ENCODE results near the gene UTP4. TPM values are rescaled to one million over a fixed set of nuclear protein-coding genes. Genes with fewer than 3 reads are reported as not detected.
A peak's percentile ranks its signal among the peaks of the same experiment; 100 is the strongest.

The UTP4 gene
- total and polyA plus RNA-seq, 12 donors: 8.8 to 51.2 (median 24.0) TPM

DNA sequence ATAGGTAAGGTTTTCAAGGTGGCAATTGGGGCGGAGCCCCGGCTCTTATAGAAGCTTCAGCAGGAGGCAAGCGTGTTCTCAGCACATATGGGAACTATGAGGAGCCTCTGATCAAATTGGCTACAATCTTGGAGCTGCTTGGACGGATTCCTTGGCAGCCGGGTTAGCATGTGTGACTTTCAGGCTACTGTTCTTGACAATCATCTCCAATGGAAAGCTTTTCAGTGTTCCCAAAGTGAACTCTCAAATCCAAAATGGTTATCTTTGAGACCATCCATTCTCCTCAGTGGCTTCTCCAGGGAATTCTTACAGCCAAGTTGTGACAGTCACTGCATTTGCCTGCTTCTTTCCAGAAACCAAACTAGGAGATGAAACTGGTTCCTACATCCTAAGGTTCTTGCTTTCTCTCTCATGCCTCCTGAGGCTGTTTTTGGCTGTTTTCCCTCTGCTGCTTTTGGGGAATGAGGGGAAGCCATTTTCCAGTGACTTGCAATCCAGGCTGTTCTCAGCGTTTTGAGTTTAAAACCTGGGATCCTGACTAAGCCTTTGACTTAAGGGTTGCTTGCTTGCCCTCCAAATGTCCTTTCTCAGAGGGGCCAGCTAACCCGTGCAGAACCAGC lies 16.1 kb upstream of the UTP4 start:
- Histone ChIP-seq H3K27ac (peak overlapping the region in 2 of 5 donors; percentile 22 to 35), H3K4me3 (no peak overlapping the region), H3K4me1 (replicated peaks in 1 of 2) (no peaks in the 10 kb centered on the region), H3K27me3 (no peaks in the 10 kb centered on the region), H3K9me3 (replicated peaks in 1 of 3) (no peaks in the 10 kb centered on the region), H3K36me3 (replicated peaks in 1 of 2) (peaks cover 0 to 54% of the 10 kb centered on the region in 2 donors)
- TF ChIP-seq POLR2A (IDR thresholded peaks at IDR 0.05): no peak
- TF ChIP-seq, protein P1, sequence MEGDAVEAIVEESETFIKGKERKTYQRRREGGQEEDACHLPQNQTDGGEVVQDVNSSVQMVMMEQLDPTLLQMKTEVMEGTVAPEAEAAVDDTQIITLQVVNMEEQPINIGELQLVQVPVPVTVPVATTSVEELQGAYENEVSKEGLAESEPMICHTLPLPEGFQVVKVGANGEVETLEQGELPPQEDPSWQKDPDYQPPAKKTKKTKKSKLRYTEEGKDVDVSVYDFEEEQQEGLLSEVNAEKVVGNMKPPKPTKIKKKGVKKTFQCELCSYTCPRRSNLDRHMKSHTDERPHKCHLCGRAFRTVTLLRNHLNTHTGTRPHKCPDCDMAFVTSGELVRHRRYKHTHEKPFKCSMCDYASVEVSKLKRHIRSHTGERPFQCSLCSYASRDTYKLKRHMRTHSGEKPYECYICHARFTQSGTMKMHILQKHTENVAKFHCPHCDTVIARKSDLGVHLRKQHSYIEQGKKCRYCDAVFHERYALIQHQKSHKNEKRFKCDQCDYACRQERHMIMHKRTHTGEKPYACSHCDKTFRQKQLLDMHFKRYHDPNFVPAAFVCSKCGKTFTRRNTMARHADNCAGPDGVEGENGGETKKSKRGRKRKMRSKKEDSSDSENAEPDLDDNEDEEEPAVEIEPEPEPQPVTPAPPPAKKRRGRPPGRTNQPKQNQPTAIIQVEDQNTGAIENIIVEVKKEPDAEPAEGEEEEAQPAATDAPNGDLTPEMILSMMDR (IDR thresholded peaks at IDR 0.05): no peak
- intact Hi-C loops (cut with DNase I): no loop called here
- no peak for DNase-seq
- WGBS, 4 donors: 82 to 94% (median 89%) methylated on average over 6 to 7 of the region's 7 CpGs

DNA sequence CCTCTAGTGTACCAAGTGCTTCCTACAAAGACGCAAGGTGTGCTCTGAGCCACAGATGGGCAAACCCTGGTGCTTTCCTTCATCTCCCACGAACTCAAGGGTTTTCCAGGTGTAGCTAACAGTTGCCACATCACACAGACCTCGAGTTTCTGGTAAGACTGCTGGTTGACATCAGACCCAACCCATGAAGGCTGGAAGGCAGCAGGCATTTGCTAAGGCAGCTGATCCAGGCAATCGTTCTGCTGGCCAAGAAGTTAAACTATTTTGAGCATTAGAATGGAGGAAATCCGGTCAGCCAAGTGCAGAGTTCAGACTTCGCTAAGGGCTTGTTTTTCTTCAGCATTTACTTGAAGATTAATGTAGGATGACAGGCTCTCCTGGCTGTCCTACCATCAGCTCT lies 15.5 kb upstream of the UTP4 start:
- Histone ChIP-seq H3K9me3 (replicated peaks in 1 of 3) (no peaks in the 10 kb centered on the region), H3K27ac (peak overlapping the region in 2 of 5 donors; percentile 22 to 35), H3K4me1 (replicated peaks in 1 of 2) (no peaks in the 10 kb centered on the region), H3K4me3 (no peak overlapping the region), H3K36me3 (replicated peaks in 1 of 2) (peaks cover 0 to 54% of the 10 kb centered on the region in 2 donors), H3K27me3 (no peaks in the 10 kb centered on the region)
- TF ChIP-seq, protein P1 (IDR thresholded peaks at IDR 0.05): no peak
- no peak for TF ChIP-seq POLR2A (IDR thresholded peaks at IDR 0.05)
- WGBS, 4 donors: 55 to 79% (median 67%) methylated on average over 3 to 6 of the region's 6 CpGs
- DNase-seq: no peak
- intact Hi-C loops (cut with DNase I): no loop called here

DNA sequence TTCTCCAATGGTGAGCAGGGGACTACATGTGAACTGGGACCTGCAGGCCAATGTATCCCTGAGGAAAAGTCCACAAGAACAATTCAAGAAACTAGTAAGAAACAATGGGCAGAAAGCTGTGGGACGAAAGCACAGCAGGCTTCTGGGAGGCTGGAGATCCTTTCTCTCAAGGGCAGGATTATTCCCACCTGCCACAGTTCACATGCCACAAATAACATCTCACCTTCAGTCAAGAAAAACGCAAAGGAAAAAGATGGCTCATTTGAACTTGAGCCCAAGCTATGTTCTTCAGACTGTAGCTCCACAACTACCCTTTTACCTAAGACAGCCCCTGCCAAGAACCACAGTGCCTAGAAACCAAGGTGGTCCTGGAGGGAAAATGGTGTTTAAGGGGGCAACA lies 14.0 kb upstream of the UTP4 start:
- intact Hi-C loops (cut with DNase I): no loop called here
- DNase-seq: no peak
- no peaks in the 10 kb centered on the region for H3K4me1 ChIP-seq (replicated peaks in 1 of 2)

DNA sequence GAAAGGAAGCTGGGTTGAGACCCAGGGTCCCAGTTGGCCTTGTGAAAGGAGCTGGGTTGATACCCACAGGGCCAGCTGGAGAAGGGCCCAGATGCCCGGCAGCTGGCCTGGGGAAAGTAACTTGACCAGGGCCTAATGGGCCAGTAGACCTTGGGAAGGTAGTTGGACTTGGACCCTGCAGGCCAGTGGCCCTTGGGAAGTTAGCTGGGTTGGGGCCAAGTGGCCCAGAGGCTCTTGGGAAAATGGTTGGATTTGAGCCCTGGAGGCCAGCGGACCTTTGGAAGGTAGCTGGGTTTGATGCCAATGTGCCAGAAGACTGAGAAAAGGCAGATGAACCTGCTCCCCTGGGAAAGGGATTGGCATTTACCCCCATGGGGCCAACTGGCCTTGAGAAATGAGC lies 13.5 kb upstream of the UTP4 start:
- Histone ChIP-seq H3K9me3 (replicated peaks in 1 of 3) (no peaks in the 10 kb centered on the region), H3K4me3 (no peak overlapping the region), H3K27me3 (no peaks in the 10 kb centered on the region), H3K36me3 (replicated peaks in 1 of 2) (peaks cover 0 to 53% of the 10 kb centered on the region in 2 donors), H3K27ac (no peak overlapping the region), H3K4me1 (replicated peaks in 1 of 2) (no peaks in the 10 kb centered on the region)
- no peak for DNase-seq
- WGBS, 4 donors: 79 to 90% (median 80%) methylated on average over 2 of the region's 2 CpGs
- no peak for TF ChIP-seq POLR2A (IDR thresholded peaks at IDR 0.05)
- TF ChIP-seq, protein P1 (IDR thresholded peaks at IDR 0.05): no peak
- intact Hi-C loops (cut with DNase I): no loop called here

More for the DNA sequence above, 14.0 kb upstream of the UTP4 start:
- TF ChIP-seq POLR2A (IDR thresholded peaks at IDR 0.05): no peak
- TF ChIP-seq, protein P1 (IDR thresholded peaks at IDR 0.05): no peak
- 91 to 100% (median 98%) methylated on average over 2 of the region's 2 CpGs for WGBS, 4 donors
- Histone ChIP-seq H3K4me3 (no peak overlapping the region), H3K9me3 (replicated peaks in 1 of 3) (no peaks in the 10 kb centered on the region), H3K27ac (no peak overlapping the region), H3K36me3 (replicated peaks in 1 of 2) (peaks cover 0 to 54% of the 10 kb centered on the region in 2 donors), H3K27me3 (no peaks in the 10 kb centered on the region)

All from adrenal gland (tissue), 12 donors.